Right lobe of liver (tissue), 6 donors: ENCODE measurements around the gene ISYNA1. TPM values are rescaled to one million over a fixed set of nuclear protein-coding genes. Genes with fewer than 3 reads are reported as not detected.

Experiments
- ATAC-seq, 4 donors: fragments of 200-7000 bp; cut with Tn5 transposase; one replicate each; pipeline ENCODE4 v1.9.1; 2020; ENCODE audit warnings: mild to moderate bottlenecking in 4 of 4, moderate library complexity in 4 of 4
- DNase-seq, 3 donors: peaks; one replicate each; pipeline ENCODE4 v3.0.0-alpha.2; 2020
- H3K27ac ChIP-seq, 3 donors: fragments of 200-600 bp; one replicate each; pipeline ENCODE4 v1.8.0; 2022
- H3K27me3 ChIP-seq, 2 donors: fragments of 200-600 bp; one replicate each; pipeline ENCODE4 v1.8.0; 2022
- H3K36me3 ChIP-seq, 4 donors: fragments of 200-600 bp; sonication (generic) in 1 of 4; one replicate each; pipeline versions ENCODE4 v1.5.1 to v1.8.0; 2017 to 2022; ENCODE audit warnings: control low read depth in 1 of 4
- H3K4me1 ChIP-seq, 4 donors: fragments of 200-600 bp; sonication (generic) in 1 of 4; one replicate each; pipeline versions ENCODE4 v1.5.1 to v1.8.0; 2017 to 2022; ENCODE audit warnings: control low read depth in 1 of 4
- H3K4me3 ChIP-seq, 3 donors: fragments of 200-600 bp; one replicate each; pipeline ENCODE4 v1.8.0; 2022
- H3K9me3 ChIP-seq, 4 donors: fragments of 200-600 bp; sonication (generic) in 1 of 4; one replicate each; pipeline versions ENCODE4 v1.5.1 to v1.8.0; 2017 to 2022; ENCODE audit warnings: control low read depth in 1 of 4
- POLR2A ChIP-seq: fragments of 450-650 bp; IDR thresholded peaks from one replicate; pipeline ENCODE4 v1.6.1; 2017; ENCODE audit warnings: antibody characterized with exemption, mild to moderate bottlenecking
- WGBS: methylation state at CpG from one replicate; pipeline ENCODE4 v1.1.6; 2018; ENCODE audit warnings: low coverage, low lambda C conversion rate; ENCODE audit not compliant: insufficient coverage; ENCODE audit errors: missing lambda C conversion rate; 5-methylcytosine and 5-hydroxymethylcytosine counted together
- intact Hi-C, 2 donors: fragments of 100-400 bp; cut with DNase I; formaldehyde crosslinking; loops; one replicate each; pipeline versions ENCODE4 v1.11.2 to v1.14.1; 2022
- total RNA-seq, 6 experiments: library from RNA; depleted of rRNA in 2 of 6; stranded (reverse); fragments of >200 nt in 2 of 6; fragmentation: NEBNext Ultra II Directional in 3 of 6; extraction: Animal tissue kit (Norgen Biotek cat#: 25700) in 3 of 6; gene quantifications; one replicate each; pipeline versions ENCODE4 v1.1.0 to v1.2.4, GENCODE V29; 2016 to 2023
- TF ChIP-seq, protein P1 (sequence below), 4 donors: fragments of 200-600 bp in 3 of 4; fragments of 450-650 bp in 1 of 4; IDR thresholded peaks; one replicate each; pipeline versions ENCODE4 v1.5.1 to v1.8.0; 2016 to 2022; ENCODE audit warnings: antibody characterized with exemption in 4 of 4, mild to moderate bottlenecking in 2 of 4
- donor health status: DM: no; HTN: yes; CAD: no.
- donor health status: DM: no; HTN: no; CAD: no.
- donor health status: DM: no; HTN: no; CAD: no.
- donor health status: DM: no; HTN: yes; CAD: no.
- donor health status: DM: no; HTN: yes; CAD: no.

The ISYNA1 gene
- total RNA-seq, 6 experiments from 2014 or later: 6.5 to 8.3 (median 7.8) TPM

DNA sequence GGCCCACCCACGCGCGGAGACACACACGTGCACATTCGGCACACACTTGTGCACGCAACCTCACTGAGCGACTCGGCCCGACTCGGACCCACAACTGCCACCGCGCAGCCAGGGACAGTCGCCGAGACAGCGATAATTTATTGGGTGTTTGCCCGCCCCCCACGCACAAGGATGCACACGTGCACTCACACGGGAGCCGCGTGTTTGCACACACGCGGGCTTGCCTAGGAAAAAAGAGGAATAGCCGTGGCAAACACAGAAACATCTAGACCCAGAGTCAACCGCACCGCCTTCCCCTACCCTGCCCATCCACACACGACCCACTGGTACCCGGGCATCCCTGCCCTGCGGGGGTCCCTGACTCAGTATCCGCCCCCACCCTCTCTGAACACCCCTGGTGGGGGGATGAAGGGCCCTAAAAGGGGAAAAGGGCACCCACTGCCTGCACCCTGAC, 19.9 kb downstream of the ISYNA1 start:
- intact Hi-C loops: loop anchor here in 1 of 2 donors (10.0 kb wide), 1 partner anchor 143 kb away; the partner anchor contains the start of gene IQCN
- no peak for ATAC-seq
- Histone ChIP-seq H3K4me3 (peak overlapping the region in 2 of 3 donors; percentile 3 to 35), H3K27me3 (peaks cover 0 to 5% of the 10 kb centered on the region in 2 donors), H3K27ac (peak overlapping the region in 2 of 3 donors; percentile 70 to 84), H3K9me3 (no peaks in the 10 kb centered on the region), H3K4me1 (peaks cover 0 to 46% (median 16%) of the 10 kb centered on the region in 4 donors), H3K36me3 (no peaks in the 10 kb centered on the region)
- 30% methylated on average over 2 of the region's 30 CpGs for WGBS
- DNase-seq: peak in 1 of 3 donors; percentile 74
- no peak for TF ChIP-seq POLR2A
- TF ChIP-seq, protein P1, sequence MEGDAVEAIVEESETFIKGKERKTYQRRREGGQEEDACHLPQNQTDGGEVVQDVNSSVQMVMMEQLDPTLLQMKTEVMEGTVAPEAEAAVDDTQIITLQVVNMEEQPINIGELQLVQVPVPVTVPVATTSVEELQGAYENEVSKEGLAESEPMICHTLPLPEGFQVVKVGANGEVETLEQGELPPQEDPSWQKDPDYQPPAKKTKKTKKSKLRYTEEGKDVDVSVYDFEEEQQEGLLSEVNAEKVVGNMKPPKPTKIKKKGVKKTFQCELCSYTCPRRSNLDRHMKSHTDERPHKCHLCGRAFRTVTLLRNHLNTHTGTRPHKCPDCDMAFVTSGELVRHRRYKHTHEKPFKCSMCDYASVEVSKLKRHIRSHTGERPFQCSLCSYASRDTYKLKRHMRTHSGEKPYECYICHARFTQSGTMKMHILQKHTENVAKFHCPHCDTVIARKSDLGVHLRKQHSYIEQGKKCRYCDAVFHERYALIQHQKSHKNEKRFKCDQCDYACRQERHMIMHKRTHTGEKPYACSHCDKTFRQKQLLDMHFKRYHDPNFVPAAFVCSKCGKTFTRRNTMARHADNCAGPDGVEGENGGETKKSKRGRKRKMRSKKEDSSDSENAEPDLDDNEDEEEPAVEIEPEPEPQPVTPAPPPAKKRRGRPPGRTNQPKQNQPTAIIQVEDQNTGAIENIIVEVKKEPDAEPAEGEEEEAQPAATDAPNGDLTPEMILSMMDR (IDR thresholded peaks at IDR 0.05): no peak

DNA sequence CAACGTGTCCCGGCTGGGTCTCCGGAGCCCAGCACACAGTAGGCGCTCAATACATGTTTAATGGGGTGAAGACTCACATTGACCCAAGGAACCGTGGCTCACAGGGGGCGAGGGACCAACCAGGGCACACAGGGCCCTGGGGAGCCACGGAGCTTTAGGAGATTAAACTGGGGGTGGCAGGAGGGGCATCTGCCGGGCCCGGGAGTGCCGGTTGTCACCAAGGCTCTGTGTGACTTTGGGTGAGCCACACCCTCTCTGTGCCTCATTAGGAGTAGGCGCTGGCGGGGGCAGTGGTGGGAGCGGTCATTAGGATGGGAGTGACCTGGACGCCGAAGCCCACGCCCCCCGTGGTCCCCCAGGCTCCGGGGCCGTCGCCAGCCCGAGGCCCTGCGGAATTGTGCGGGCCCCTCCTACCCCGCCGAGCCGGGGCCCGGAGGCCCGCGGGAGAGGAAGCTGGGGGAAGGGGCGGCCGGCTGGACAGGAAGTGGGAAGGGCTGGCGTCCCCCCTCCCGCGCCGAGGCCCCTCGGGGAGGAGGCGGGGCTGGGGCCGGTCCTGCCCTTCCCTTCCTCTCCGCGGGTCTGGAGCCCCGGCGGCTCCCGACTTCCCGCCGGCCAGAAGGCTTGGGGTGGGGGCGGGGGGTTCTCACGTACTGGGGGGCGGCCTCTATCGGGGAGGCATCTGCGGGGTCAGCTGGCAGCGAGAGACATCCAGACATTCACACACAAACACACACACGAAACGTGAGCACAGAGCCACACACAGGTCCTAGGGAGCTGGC, 20.5 kb downstream of the ISYNA1 start:
- peaks cover 0 to 46% (median 16%) of the 10 kb centered on the region in 4 donors for H3K4me1 ChIP-seq
- 0% methylated on average over 20 of the region's 53 CpGs for WGBS
- H3K36me3 ChIP-seq: no peaks in the 10 kb centered on the region
- ATAC-seq: peak; percentile 38 to 61 (median 42)
- TF ChIP-seq, protein P1 (IDR thresholded peaks at IDR 0.05): no peak
- TF ChIP-seq POLR2A: peak; percentile 48
- intact Hi-C loops: loop anchor here in 1 of 2 donors (10.0 kb wide), 1 partner anchor 143 kb away; the partner anchor contains the start of gene IQCN
- no peaks in the 10 kb centered on the region for H3K9me3 ChIP-seq
- peak overlapping the region; percentile 70 to 84 (median 75) for H3K27ac ChIP-seq
- peaks cover 0 to 5% of the 10 kb centered on the region in 2 donors for H3K27me3 ChIP-seq
- DNase-seq: peak; percentile 77 to 88 (median 87)
- peak overlapping the region; percentile 3 to 35 (median 4) for H3K4me3 ChIP-seq

DNA sequence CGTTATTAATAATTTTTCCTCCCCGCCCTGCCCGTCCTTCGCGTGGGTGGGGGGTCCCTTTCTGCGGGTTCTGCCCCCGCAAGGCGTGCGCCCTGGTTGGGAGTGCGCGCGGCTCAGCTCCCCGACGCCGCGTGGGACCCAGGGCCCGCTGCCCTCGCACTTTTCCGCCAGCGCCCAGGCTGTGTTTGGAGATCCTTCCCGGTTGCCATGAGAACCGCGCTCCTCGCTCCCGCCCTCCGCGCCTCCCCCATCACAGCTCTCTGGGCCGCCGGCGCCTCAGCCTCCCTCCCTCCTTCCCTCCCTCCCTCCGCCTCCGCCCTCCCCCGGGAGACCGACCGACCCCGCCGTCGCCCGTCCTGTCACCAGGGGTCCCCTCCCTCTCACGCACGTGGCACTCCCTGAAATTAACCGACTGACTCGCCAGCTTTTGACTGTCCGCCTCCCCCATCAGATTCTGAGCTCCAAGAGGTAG, 21.1 kb downstream of the ISYNA1 start:
- ATAC-seq (peak; percentile 39 to 58 (median 51)), DNase-seq (peak; percentile 82 to 91 (median 89))
- intact Hi-C loops: loop anchor here in 1 of 2 donors (10.0 kb wide), 1 partner anchor 142 kb away; the partner anchor contains the start of gene IQCN
- Histone ChIP-seq H3K27me3 (peaks cover 0 to 5% of the 10 kb centered on the region in 2 donors), H3K36me3 (no peaks in the 10 kb centered on the region), H3K4me1 (peaks cover 0 to 46% (median 16%) of the 10 kb centered on the region in 4 donors), H3K27ac (peak overlapping the region; percentile 75 to 84 (median 77)), H3K9me3 (no peaks in the 10 kb centered on the region), H3K4me3 (peak overlapping the region in 2 of 3 donors; percentile 4 to 35)
- no peak for TF ChIP-seq POLR2A
- TF ChIP-seq, protein P1 (IDR thresholded peaks at IDR 0.05): no peak
- WGBS: 0% methylated on average over 15 of the region's 44 CpGs

DNA sequence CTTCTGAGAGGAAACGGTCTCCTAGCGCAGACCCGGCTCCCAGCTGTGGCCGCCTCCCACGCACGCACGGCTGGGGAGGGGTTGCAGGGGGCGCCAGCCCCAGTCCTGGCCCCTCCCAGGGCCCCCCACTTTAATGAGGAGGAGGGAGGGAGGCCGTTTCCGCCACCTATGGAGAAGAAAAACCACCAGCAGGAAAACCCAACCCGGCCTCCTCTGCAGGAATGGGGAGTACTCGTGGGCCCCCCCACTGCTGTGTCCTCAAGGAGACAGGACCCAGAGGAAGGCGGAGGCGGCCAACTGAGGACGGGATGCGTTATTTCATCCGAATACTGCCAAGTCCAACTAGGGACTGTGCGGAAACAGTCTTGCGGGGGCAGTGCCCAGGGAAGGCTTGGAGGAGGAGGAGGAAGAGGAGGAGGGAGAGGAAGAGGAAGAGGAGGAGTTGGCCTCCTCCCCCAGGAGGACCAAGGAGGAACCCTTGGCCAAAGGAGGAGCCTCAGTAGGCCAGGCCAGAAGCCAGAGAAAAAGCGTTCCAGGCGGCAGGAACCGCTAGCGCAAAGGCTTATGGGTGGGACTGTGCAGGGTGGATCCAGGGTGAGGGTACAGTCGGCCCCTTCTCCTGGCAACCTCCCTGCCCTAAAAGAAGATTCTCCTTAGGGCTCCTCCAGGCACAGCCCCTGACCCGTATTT, 22.6 kb downstream of the ISYNA1 start:
- H3K27ac ChIP-seq: peak overlapping the region; percentile 23 to 84 (median 77)
- 33% methylated on average over 17 of the region's 25 CpGs for WGBS
- intact Hi-C loops: loop anchor here in 1 of 2 donors (10.0 kb wide), 1 partner anchor 141 kb away; the partner anchor contains the start of gene IQCN
- H3K4me3 ChIP-seq: peak overlapping the region in 2 of 3 donors; percentile 4 to 11
- DNase-seq (peak; percentile 60 to 75 (median 72)), ATAC-seq (peak; percentile 3 to 24 (median 8))
- TF ChIP-seq, protein P1 (IDR thresholded peaks at IDR 0.05): no peak
- peak; percentile 17 for TF ChIP-seq POLR2A
- H3K4me1 ChIP-seq: peaks cover 0 to 41% (median 16%) of the 10 kb centered on the region in 4 donors
- no peaks in the 10 kb centered on the region for H3K9me3 ChIP-seq
- peaks cover 0 to 5% of the 10 kb centered on the region in 2 donors for H3K27me3 ChIP-seq
- no peaks in the 10 kb centered on the region for H3K36me3 ChIP-seq
